Measurements from ENCODE around the gene DSC2.

DNA sequence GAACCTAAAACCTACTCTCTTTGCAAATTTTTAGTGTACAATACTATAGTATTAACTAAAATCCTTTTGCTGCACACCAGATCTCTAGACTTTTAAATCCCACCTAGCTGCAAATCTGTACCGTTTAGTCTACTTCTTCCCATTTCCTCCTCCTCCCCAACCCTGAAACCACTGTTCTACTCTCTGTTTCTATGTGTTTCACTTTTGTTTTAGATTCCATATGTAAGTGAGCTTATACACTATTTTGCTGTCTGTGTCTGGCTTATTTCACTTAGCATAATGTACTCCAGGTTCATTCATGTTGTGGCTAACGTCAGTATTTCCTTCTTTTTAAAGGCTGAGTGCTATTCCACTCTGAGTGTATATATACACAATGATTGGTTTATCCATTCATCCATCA is 18.4 kb upstream of the DSC2 start:
- TF ChIP-seq POLR2A (IDR thresholded peaks at IDR 0.05) = no peak
- TF ChIP-seq, protein P1, sequence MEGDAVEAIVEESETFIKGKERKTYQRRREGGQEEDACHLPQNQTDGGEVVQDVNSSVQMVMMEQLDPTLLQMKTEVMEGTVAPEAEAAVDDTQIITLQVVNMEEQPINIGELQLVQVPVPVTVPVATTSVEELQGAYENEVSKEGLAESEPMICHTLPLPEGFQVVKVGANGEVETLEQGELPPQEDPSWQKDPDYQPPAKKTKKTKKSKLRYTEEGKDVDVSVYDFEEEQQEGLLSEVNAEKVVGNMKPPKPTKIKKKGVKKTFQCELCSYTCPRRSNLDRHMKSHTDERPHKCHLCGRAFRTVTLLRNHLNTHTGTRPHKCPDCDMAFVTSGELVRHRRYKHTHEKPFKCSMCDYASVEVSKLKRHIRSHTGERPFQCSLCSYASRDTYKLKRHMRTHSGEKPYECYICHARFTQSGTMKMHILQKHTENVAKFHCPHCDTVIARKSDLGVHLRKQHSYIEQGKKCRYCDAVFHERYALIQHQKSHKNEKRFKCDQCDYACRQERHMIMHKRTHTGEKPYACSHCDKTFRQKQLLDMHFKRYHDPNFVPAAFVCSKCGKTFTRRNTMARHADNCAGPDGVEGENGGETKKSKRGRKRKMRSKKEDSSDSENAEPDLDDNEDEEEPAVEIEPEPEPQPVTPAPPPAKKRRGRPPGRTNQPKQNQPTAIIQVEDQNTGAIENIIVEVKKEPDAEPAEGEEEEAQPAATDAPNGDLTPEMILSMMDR (IDR thresholded peaks at IDR 0.05) = no peak

All from testis (tissue), 2 donors.